HUES48 (cell line): ENCODE results near the gene OR11H1.
"Not testable (repeated sequence)": the region's sequence is repeated elsewhere in the genome, so short reads cannot be mapped to it uniquely, and the experiment has no call there.

ENCODE experiments used
- H3K27ac ChIP-seq: one replicate; pipeline ENCODE4 v1.7.0; 2013; ENCODE audit warnings: low read depth, low read length, inconsistent platforms
- H3K27me3 ChIP-seq: 2 replicates; pipeline ENCODE4 v1.6.1; 2013; ENCODE audit warnings: mild to moderate bottlenecking, low read length; ENCODE audit not compliant: control insufficient read depth, insufficient read depth
- H3K36me3 ChIP-seq: 2 replicates; pipeline ENCODE4 v1.6.1; 2013; ENCODE audit warnings: low read length; ENCODE audit not compliant: control insufficient read depth, insufficient read depth
- H3K4me1 ChIP-seq: 2 replicates; pipeline ENCODE4 v1.6.1; 2013; ENCODE audit warnings: mild to moderate bottlenecking, low read length; ENCODE audit not compliant: control insufficient read depth, insufficient read depth
- H3K4me3 ChIP-seq: 2 replicates; pipeline ENCODE4 v1.5.1; 2013; ENCODE audit warnings: mild to moderate bottlenecking, low read depth, low read length
- H3K9ac ChIP-seq: 2 replicates; pipeline ENCODE4 v1.6.1; 2013; ENCODE audit warnings: mild to moderate bottlenecking, low read depth, low read length, moderate library complexity
- H3K9me3 ChIP-seq: 2 replicates; pipeline ENCODE4 v1.6.1; 2013; ENCODE audit warnings: low read length; ENCODE audit not compliant: control insufficient read depth, insufficient read depth

Gene OR11H1, protein sequence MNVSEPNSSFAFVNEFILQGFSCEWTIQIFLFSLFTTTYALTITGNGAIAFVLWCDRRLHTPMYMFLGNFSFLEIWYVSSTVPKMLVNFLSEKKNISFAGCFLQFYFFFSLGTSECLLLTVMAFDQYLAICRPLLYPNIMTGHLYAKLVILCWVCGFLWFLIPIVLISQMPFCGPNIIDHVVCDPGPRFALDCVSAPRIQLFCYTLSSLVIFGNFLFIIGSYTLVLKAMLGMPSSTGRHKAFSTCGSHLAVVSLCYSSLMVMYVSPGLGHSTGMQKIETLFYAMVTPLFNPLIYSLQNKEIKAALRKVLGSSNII

DNA sequence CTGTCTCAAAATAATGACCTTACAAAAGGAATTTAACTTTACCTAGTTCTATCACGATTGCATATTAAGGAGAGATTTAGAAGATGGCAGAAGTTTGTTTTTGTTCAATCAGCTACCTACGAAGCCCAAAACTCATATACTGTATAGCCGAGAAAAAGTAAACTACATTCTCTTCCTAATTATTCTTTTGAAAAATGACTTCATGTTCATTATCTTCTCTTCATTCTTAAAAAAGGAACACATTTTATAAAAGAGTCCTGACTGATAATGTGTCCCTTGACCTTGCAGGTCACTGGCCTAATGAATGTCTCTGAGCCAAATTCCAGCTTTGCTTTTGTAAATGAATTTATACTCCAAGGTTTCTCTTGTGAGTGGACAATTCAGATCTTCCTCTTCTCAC is at the start of gene OR11H1:
Gene OR11H1, plus strand, starts transcription at position 301 of the 400 bp plus-strand sequence. Its CDS starts 0 bp downstream, at position 301.
- not testable (repeated sequence) for H3K9ac ChIP-seq, H3K4me1 ChIP-seq, H3K27ac ChIP-seq, H3K4me3 ChIP-seq, H3K36me3 ChIP-seq, H3K27me3 ChIP-seq, H3K9me3 ChIP-seq

DNA sequence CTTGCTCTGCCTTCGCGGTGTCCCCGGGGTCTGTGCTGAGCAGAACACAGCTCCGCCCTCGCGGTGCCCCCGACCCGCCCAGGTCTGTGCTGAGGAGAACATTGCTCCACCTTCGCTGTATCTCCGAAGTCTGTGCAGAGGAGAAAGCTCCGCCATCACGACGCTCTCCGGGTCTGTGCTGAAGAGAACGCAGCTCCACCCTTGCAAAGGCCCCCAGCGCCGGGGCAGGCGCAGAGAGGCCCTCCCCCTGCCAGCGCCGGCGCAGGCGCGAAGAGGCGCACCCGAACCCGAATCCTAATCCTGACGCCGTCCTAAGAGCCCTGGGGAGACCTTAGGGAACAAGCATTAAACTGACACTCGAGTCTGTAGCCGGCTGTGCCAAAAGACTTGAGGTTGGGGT is 18.0 kb upstream of the OR11H1 start:
- not testable (repeated sequence) for H3K9me3 ChIP-seq, H3K27me3 ChIP-seq

DNA sequence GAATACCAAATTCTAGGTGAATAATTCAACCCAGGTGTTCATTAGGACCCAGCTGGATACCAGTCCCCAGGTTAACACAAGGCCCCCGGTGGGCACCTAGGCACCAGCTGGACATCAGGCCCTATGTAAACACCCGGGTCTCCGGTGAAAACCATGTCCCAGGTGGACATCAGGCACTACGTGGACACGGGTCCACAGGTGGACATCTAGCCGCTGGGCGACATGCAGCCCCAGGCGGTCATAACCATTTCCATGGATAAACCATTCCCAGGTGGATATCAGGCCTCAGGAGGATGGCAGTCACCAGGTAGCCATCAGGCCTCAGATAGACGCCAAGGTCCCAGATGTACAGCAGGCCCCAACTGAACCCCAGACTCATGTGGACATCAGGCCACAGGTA is 12.1 kb upstream of the OR11H1 start:
- H3K27me3 ChIP-seq, H3K4me1 ChIP-seq, H3K9ac ChIP-seq, H3K27ac ChIP-seq, H3K4me3 ChIP-seq, H3K9me3 ChIP-seq, H3K36me3 ChIP-seq: not testable (repeated sequence)

More for the DNA sequence above, 18.0 kb upstream of the OR11H1 start:
- not testable (repeated sequence) for H3K9ac ChIP-seq, H3K4me1 ChIP-seq, H3K27ac ChIP-seq, H3K4me3 ChIP-seq, H3K36me3 ChIP-seq

DNA sequence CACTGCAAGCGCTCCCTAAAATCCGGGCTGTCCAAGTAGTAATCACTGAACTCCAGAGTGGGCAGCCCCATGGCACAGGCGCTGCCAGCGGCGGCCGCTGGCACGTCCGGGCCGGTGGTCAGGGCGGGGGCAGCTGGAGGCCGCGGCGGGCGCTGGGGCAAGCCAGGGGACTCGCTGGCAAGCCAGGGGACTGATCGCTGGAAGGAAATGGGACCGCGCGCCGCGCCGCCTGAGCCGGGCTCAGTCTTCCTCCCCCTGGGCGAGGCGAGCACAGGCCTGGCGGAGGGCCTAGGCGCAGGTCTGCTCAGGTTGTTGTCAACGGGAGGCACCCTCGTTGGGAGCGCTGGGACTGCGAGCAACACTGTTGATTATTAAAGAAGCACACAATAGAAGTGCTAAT is 25.8 kb downstream of the OR11H1 start:
- not testable (repeated sequence) for H3K4me1 ChIP-seq

DNA sequence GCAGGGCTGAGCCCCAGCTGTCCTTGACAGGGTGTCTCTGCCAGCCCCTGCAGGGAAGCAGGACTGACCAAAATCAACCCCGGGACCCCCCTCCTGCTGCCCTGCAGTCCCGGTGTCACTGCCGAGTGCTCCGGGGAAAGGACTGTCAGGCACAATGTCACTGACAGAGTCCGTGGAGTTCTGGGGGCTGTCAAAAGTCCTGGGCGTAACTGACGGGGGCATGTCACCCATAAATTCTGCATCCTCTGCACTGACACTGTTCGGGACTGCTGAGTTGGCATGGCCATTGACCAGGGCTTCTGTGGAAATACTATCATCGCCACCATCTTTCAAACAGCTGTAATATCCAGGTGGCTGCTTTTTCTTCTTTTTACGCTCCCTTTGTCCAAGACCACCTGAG is 35.5 kb downstream of the OR11H1 start:
- H3K27ac ChIP-seq, H3K9me3 ChIP-seq, H3K27me3 ChIP-seq, H3K36me3 ChIP-seq, H3K9ac ChIP-seq, H3K4me1 ChIP-seq, H3K4me3 ChIP-seq: not testable (repeated sequence)

More for the DNA sequence above, 25.8 kb downstream of the OR11H1 start:
- not testable (repeated sequence) for H3K36me3 ChIP-seq, H3K9ac ChIP-seq, H3K27ac ChIP-seq, H3K27me3 ChIP-seq, H3K9me3 ChIP-seq, H3K4me3 ChIP-seq

DNA sequence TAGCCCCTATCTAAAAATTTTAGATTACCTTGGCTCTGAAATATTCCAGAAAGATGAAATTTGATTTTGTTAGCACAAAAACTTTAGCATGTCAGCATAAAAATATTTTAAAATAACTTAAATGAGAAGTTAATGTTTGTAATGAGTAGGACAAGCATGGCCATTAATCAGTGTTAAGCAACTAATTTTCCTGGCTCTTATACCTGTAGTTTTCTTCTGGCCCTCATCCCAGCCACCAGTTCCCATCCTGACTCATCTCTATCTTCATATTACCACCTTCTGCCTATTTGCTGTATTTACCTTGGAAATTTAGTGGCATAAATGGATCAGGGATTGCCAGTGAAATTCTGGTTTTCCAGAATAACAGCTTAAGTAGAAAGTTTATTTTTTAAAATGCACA is 37.1 kb downstream of the OR11H1 start:
- H3K27ac ChIP-seq, H3K27me3 ChIP-seq, H3K9me3 ChIP-seq, H3K4me1 ChIP-seq, H3K36me3 ChIP-seq, H3K4me3 ChIP-seq, H3K9ac ChIP-seq: not testable (repeated sequence)
